ENCODE measurements around the gene CACNA1C. TPM values are rescaled to one million over a fixed set of nuclear protein-coding genes. Genes with fewer than 3 reads are reported as not detected.

CACNA1C gene
- total RNA-seq, 2 donors from 2014 or later = 0.84 to 10.2 TPM

DNA sequence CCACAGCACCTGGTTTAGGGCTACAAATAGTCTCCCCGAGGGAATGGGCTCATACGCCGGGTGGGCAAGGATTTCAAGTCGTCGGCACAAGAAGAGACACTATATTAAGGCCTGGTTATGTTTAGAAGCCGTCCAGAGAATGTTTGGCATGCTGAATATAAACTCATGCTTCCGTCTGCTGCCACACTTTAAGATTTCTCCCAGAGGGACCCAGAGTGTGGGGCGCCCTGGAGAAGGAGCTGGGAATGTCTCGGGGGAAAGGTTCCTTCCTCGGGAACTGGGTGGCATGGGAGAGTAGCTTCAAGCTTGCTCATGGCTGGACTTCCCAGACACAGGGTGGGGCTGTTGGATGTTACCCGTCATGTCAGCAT is 295.7 kb downstream of the CACNA1C start:
- Histone ChIP-seq H3K27ac (no peak overlapping the region), H3K9ac (ENCODE audit: low read depth in 2 of 2, low read length in 2 of 2) (no peak overlapping the region), H3K4me3 (no peak overlapping the region), H3K9me3 (no peaks in the 10 kb centered on the region), H3K36me3 (no peaks in the 10 kb centered on the region), H3K27me3 (no peaks in the 10 kb centered on the region), H3K4me1 (no peaks in the 10 kb centered on the region)
- no peak for TF ChIP-seq CTCF (IDR thresholded peaks at IDR 0.05)
- DNase-seq = no peak
- intact Hi-C loops (cut with DNase I) = no loop called here

DNA sequence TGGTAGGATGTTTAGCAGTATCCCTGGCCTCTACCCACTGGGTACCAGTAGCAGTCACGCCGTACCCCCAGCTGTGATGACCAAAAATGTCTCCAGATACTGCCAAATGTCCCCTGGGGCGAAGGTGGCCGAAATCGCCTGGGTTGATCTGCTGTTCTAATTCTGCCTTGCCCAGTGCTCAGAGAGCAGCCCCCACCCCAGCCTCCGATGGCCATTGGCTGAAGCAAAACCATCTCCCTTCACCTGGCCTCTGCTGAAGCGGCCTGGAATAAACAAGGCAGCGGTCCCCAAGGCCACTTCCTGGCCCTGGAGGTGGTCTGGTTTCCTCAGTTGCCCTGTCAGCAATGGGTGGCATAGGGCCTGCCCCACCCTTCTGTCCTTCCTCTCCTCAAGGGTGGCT is 298.4 kb downstream of the CACNA1C start:
- Histone ChIP-seq H3K9me3 (no peaks in the 10 kb centered on the region), H3K27ac (no peak overlapping the region), H3K4me3 (no peak overlapping the region), H3K4me1 (no peaks in the 10 kb centered on the region), H3K9ac (ENCODE audit: low read depth in 2 of 2, low read length in 2 of 2) (no peak overlapping the region), H3K27me3 (no peaks in the 10 kb centered on the region), H3K36me3 (no peaks in the 10 kb centered on the region)
- TF ChIP-seq CTCF (IDR thresholded peaks at IDR 0.05) = no peak
- no peak for DNase-seq
- intact Hi-C loops (cut with DNase I) = no loop called here

DNA sequence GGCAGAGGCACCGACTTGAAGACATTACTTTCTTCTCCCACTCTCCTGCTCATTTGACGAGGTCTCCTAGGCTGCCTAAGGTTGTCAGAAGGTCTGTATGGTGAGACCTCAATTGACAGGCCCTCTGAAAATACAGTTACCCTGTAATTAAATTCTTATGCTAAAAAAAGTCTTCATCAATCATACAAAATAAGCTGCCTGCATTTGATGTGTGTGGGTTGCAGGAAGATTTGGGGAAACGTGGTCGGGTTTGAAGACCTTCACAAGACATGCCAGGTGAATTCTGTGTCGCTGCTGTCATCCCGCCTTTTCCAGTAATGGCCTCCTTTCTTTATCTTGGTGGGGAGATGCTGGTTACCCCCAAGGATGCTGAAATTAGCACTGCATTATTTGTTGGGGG is 299.4 kb downstream of the CACNA1C start:
- no peak for DNase-seq
- no peaks in the 10 kb centered on the region for H3K4me1 ChIP-seq
- intact Hi-C loops (cut with DNase I) = no loop called here

DNA sequence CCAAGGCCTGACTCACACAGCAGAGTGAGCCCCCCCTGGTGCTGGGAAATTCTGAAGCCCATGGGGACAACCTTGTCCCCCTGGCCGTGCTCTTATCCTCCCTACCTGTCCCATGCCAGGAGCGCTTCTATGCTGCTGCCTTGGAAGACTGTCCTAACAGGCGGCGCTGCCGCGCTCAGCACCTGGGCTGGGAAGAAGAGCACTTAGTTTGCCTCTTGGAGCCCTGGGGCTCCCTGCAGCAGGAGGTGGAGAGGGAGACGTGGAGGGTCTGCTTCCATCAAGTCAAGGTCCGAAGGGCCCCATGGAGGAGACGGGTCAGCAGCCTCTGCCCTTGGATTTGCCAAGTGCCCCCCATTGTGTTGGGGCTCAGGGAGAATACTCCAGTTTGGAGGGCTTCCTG is 300.5 kb downstream of the CACNA1C start:
- Histone ChIP-seq H3K27ac (no peak overlapping the region), H3K9ac (ENCODE audit: low read depth in 2 of 2, low read length in 2 of 2) (no peak overlapping the region), H3K4me3 (no peak overlapping the region), H3K27me3 (no peaks in the 10 kb centered on the region), H3K36me3 (no peaks in the 10 kb centered on the region), H3K9me3 (no peaks in the 10 kb centered on the region), H3K4me1 (no peaks in the 10 kb centered on the region)
- TF ChIP-seq CTCF (IDR thresholded peaks at IDR 0.05) = no peak
- intact Hi-C loops (cut with DNase I) = no loop called here
- no peak for DNase-seq

More for the DNA sequence above, 299.4 kb downstream of the CACNA1C start:
- no peak overlapping the region for H3K9ac ChIP-seq (ENCODE audit: low read depth in 2 of 2, low read length in 2 of 2)
- H3K27ac ChIP-seq = no peak overlapping the region
- no peaks in the 10 kb centered on the region for H3K27me3 ChIP-seq
- no peak for TF ChIP-seq CTCF (IDR thresholded peaks at IDR 0.05)
- no peaks in the 10 kb centered on the region for H3K9me3 ChIP-seq
- H3K36me3 ChIP-seq = no peaks in the 10 kb centered on the region
- no peak overlapping the region for H3K4me3 ChIP-seq

GRCh38 chr12:2353691-2354090 is 300.9 kb downstream of the CACNA1C start:
- intact Hi-C loops (cut with DNase I) = no loop called here
- Histone ChIP-seq H3K9me3 (no peaks in the 10 kb centered on the region), H3K27ac (no peak overlapping the region), H3K27me3 (no peaks in the 10 kb centered on the region), H3K36me3 (no peaks in the 10 kb centered on the region), H3K4me3 (no peak overlapping the region), H3K4me1 (no peaks in the 10 kb centered on the region), H3K9ac (ENCODE audit: low read depth in 2 of 2, low read length in 2 of 2) (no peak overlapping the region)
- no peak for TF ChIP-seq CTCF (IDR thresholded peaks at IDR 0.05)
- no peak for DNase-seq
